ENCODE data around the gene MGAT4D.

GRCh38 chr4:140499391-140499790 lies 1.3 kb upstream of the MGAT4D start:
- TF ChIP-seq CTCF (IDR thresholded peaks at IDR 0.05 in 2 of 3, conservative IDR thresholded peaks at IDR 0.05 in 1 of 3; ENCODE audit: borderline replicate concordance in 1 of 3, insufficient read depth in 1 of 3, low read depth in 2 of 3, low read length in 2 of 3) (no peak), POLR2A (IDR thresholded peaks at IDR 0.05; ENCODE audit: borderline replicate concordance, extremely low read depth, insufficient read depth, insufficient read length) (no peak), EZH2 (IDR thresholded peaks at IDR 0.05) (no peak), CEBPB (IDR thresholded peaks at IDR 0.05; ENCODE audit: low read depth) (no peak), CBX3 (IDR thresholded peaks at IDR 0.05; ENCODE audit: low read depth) (no peak), EGR1 (IDR thresholded peaks at IDR 0.05; ENCODE audit: low read depth) (no peak), REST (IDR thresholded peaks at IDR 0.05; ENCODE audit: low read depth) (no peak), SRF (IDR thresholded peaks at IDR 0.05; ENCODE audit: low read depth) (no peak), SP1 (IDR thresholded peaks at IDR 0.05; ENCODE audit: low read depth) (no peak), MAX (IDR thresholded peaks at IDR 0.05) (no peak), RAD21 (IDR thresholded peaks at IDR 0.05; ENCODE audit: low read depth) (no peak), YY1 (IDR thresholded peaks at IDR 0.05; ENCODE audit: extremely low read depth, insufficient replicate concordance, low read depth, low read length) (no peak), JUND (IDR thresholded peaks at IDR 0.05) (no peak), POLR2AphosphoS5 (IDR thresholded peaks at IDR 0.05; ENCODE audit: low read depth, low read length) (no peak)

Data from HCT116 (cell line).